ENCODE data around the gene MRTFA.

DNA sequence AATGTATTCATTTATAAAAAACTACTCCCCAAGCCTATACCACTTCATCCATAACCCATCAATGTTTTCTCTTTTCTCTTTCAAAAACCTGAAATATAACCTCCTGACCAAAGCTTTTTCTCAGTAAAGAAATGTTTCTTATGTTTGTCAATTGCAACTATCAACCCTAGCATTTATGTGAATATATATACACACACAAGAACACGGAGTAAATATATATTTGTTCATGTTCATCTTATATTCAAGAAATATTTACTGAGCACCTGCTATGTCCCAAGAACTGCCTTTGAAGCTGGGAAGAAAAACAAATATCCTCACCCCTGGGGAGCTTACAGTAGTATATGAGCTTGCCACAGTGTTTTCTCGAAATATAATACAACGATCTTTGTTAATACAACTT lies 3.5 kb downstream of the MRTFA start:
- TF ChIP-seq POLR2AphosphoS5 (IDR thresholded peaks at IDR 0.05; ENCODE audit: low read depth, low read length) = no peak
- TF ChIP-seq, protein P1, sequence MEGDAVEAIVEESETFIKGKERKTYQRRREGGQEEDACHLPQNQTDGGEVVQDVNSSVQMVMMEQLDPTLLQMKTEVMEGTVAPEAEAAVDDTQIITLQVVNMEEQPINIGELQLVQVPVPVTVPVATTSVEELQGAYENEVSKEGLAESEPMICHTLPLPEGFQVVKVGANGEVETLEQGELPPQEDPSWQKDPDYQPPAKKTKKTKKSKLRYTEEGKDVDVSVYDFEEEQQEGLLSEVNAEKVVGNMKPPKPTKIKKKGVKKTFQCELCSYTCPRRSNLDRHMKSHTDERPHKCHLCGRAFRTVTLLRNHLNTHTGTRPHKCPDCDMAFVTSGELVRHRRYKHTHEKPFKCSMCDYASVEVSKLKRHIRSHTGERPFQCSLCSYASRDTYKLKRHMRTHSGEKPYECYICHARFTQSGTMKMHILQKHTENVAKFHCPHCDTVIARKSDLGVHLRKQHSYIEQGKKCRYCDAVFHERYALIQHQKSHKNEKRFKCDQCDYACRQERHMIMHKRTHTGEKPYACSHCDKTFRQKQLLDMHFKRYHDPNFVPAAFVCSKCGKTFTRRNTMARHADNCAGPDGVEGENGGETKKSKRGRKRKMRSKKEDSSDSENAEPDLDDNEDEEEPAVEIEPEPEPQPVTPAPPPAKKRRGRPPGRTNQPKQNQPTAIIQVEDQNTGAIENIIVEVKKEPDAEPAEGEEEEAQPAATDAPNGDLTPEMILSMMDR (IDR thresholded peaks at IDR 0.05) = no peak
- TF ChIP-seq TAF1 (IDR thresholded peaks at IDR 0.05; ENCODE audit: borderline replicate concordance, low read depth, low read length) = no peak
- no peak for TF ChIP-seq MXI1 (IDR thresholded peaks at IDR 0.05; ENCODE audit: low read depth, low read length)
- TF ChIP-seq, protein P2, sequence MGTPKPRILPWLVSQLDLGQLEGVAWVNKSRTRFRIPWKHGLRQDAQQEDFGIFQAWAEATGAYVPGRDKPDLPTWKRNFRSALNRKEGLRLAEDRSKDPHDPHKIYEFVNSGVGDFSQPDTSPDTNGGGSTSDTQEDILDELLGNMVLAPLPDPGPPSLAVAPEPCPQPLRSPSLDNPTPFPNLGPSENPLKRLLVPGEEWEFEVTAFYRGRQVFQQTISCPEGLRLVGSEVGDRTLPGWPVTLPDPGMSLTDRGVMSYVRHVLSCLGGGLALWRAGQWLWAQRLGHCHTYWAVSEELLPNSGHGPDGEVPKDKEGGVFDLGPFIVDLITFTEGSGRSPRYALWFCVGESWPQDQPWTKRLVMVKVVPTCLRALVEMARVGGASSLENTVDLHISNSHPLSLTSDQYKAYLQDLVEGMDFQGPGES (IDR thresholded peaks at IDR 0.05; ENCODE audit: low read depth, low read length) = no peak
- TF ChIP-seq FOXM1 (IDR thresholded peaks at IDR 0.05; ENCODE audit: low read depth) = no peak

Measured in SK-N-SH (cell line).